ENCODE results near the gene RPTOR.
"Not testable (repeated sequence)": the region's sequence is repeated elsewhere in the genome, so short reads cannot be mapped to it uniquely, and the experiment has no call there.

Gene RPTOR

DNA sequence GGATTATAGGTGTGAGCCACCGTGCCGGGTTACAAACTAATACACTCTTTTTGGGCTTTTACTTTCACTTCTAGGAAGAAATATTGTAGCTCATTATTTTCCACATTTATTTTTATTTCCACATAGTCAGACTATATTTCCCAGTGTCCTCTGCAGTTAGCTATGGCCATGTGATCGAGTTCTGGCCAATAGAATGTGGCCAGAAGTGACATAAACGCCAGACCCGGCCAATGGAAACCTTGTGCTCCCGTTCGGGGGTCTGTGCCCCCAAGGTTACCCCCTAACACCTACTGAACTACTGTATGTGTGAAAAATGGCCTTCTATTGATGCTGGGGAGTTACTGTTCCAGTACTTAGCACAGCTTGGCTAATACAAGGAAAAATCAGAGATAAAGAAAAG lies 13.2 kb upstream of the RPTOR start:
- Histone ChIP-seq H3K9me3 (ENCODE audit: insufficient read depth, low read length) (no peaks in the 10 kb centered on the region), H3K4me2 (ENCODE audit: low read length) (no peak overlapping the region), H3K9ac (ENCODE audit: low read length) (no peak overlapping the region), H3K36me3 (replicated peaks; ENCODE audit: low read depth, low read length) (no peaks in the 10 kb centered on the region), H3K4me3 (ENCODE audit: low read length) (no peak overlapping the region), H2AFZ (ENCODE audit: low read depth, low read length) (no peak overlapping the region), H3K27ac (ENCODE audit: low read length) (no peak overlapping the region), H3K4me1 (ENCODE audit: low read length) (no peaks in the 10 kb centered on the region), H4K20me1 (ENCODE audit: insufficient read depth, low read length) (no peaks in the 10 kb centered on the region), H3K79me2 (ENCODE audit: low read length) (no peaks in the 10 kb centered on the region), H3K27me3 (ENCODE audit: low read depth, low read length) (no peaks in the 10 kb centered on the region)
- TF ChIP-seq EZH2phosphoT487 (IDR thresholded peaks at IDR 0.05; ENCODE audit: low read depth): no peak
- TF ChIP-seq, protein P1, sequence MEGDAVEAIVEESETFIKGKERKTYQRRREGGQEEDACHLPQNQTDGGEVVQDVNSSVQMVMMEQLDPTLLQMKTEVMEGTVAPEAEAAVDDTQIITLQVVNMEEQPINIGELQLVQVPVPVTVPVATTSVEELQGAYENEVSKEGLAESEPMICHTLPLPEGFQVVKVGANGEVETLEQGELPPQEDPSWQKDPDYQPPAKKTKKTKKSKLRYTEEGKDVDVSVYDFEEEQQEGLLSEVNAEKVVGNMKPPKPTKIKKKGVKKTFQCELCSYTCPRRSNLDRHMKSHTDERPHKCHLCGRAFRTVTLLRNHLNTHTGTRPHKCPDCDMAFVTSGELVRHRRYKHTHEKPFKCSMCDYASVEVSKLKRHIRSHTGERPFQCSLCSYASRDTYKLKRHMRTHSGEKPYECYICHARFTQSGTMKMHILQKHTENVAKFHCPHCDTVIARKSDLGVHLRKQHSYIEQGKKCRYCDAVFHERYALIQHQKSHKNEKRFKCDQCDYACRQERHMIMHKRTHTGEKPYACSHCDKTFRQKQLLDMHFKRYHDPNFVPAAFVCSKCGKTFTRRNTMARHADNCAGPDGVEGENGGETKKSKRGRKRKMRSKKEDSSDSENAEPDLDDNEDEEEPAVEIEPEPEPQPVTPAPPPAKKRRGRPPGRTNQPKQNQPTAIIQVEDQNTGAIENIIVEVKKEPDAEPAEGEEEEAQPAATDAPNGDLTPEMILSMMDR (IDR thresholded peaks at IDR 0.05; ENCODE audit: low read depth, low read length): no peak

DNA sequence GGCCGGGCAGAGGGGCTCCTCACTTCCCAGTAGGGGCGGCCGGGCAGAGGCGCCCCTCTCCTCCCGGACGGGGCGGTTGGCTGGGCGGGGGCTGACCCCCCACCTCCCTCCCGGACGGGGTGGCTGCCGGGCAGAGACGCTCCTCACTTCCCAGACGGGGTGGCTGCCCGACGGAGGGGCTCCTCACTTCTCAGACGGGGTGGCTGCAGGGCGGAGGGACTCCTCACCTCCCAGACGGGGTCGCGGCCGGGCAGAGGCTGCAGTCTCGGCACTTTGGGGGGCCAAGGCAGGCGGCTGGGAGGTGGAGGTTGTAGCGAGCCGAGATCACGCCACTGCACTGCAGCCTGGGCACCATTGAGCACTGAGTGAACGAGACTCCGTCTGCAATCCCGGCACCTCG lies 7.3 kb upstream of the RPTOR start:
- H4K20me1 ChIP-seq (ENCODE audit: insufficient read depth, low read length); H3K9me3 ChIP-seq (ENCODE audit: insufficient read depth, low read length); H3K4me1 ChIP-seq (ENCODE audit: low read length); H3K27ac ChIP-seq (ENCODE audit: low read length); H3K79me2 ChIP-seq (ENCODE audit: low read length); H3K36me3 ChIP-seq (replicated peaks; ENCODE audit: low read depth, low read length); H2AFZ ChIP-seq (ENCODE audit: low read depth, low read length); H3K9ac ChIP-seq (ENCODE audit: low read length); H3K27me3 ChIP-seq (ENCODE audit: low read depth, low read length); H3K4me3 ChIP-seq (ENCODE audit: low read length); H3K4me2 ChIP-seq (ENCODE audit: low read length): not testable (repeated sequence)

DNA sequence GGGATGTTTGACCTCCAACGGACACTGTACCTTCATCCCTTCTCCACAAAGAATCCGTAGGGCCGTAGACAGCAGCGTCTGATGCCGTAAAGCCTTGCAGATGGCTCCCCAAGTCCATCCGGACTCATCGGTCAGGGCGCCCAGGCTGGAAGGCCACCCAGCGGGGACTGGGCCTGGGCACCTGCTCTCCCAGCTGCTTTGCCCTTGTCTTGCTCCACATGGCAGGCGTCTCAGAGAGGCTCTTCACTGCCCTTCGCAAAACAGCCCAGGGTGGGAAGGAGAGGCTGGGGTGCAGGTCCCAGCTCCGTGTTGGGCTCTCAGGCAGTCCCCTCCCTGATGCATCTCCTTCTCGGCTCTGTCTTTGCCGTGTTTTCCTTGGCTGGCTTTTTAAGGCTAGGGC lies 6.2 kb upstream of the RPTOR start:
- no peak for TF ChIP-seq EZH2phosphoT487 (IDR thresholded peaks at IDR 0.05; ENCODE audit: low read depth)
- TF ChIP-seq, protein P1 (IDR thresholded peaks at IDR 0.05; ENCODE audit: low read depth, low read length): no peak
- Histone ChIP-seq H3K4me1 (ENCODE audit: low read length) (peaks cover 7% of the 10 kb centered on the region; the same call in 1 of the 2 replicates), H3K9ac (ENCODE audit: low read length) (no peak overlapping the region), H4K20me1 (ENCODE audit: insufficient read depth, low read length) (no peaks in the 10 kb centered on the region), H3K9me3 (ENCODE audit: insufficient read depth, low read length) (no peaks in the 10 kb centered on the region), H3K4me2 (ENCODE audit: low read length) (no peak overlapping the region), H3K36me3 (replicated peaks; ENCODE audit: low read depth, low read length) (no peaks in the 10 kb centered on the region), H3K27me3 (ENCODE audit: low read depth, low read length) (peaks cover 4% of the 10 kb centered on the region; the same call in 1 of the 2 replicates), H3K4me3 (ENCODE audit: low read length) (no peak overlapping the region), H3K27ac (ENCODE audit: low read length) (no peak overlapping the region), H3K79me2 (ENCODE audit: low read length) (no peaks in the 10 kb centered on the region), H2AFZ (ENCODE audit: low read depth, low read length) (no peak overlapping the region)

DNA sequence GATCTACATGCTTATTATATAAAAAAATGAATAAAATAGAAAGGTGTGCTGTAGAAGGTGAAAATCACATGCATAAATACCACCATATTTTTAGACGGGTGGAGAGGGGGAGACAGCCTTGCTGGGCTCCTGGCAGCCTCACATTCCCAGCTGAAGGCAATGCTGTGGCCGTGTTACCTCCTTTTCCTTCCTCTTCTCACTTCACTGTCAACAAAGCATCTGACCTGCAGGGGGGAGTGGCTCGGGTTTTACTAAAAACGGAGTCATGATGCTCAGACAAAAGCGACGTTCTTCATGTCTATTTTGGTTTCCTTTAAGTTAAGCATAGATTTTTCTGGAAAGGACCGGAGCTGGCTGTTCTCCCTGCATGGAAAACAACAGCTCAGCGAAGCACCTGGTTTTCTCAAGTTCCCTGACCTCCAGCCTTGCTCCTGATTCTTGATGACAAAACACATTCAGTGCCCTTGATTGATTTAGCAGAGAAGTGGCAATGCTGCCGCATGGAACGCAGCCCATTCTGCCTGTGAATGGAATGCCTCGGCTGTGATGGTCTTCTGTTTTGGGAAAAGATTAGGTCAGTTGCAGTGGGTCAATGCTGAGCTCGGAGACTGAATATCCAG lies 5.5 kb upstream of the RPTOR start:
- Histone ChIP-seq H3K36me3 (replicated peaks; ENCODE audit: low read depth, low read length) (no peaks in the 10 kb centered on the region), H3K4me3 (ENCODE audit: low read length) (0 out of 2 replicates have a peak overlapping the region, but pooled peaks have one; percentile 22), H3K27ac (ENCODE audit: low read length) (no peak overlapping the region), H2AFZ (ENCODE audit: low read depth, low read length) (peak overlapping the region; percentile 39; the same call in 1 of the 2 replicates), H3K27me3 (ENCODE audit: low read depth, low read length) (peaks cover 4% of the 10 kb centered on the region; the same call in 1 of the 2 replicates), H3K4me1 (ENCODE audit: low read length) (peaks cover 7% of the 10 kb centered on the region; the same call in 1 of the 2 replicates), H3K79me2 (ENCODE audit: low read length) (no peaks in the 10 kb centered on the region), H3K9ac (ENCODE audit: low read length) (no peak overlapping the region), H4K20me1 (ENCODE audit: insufficient read depth, low read length) (no peaks in the 10 kb centered on the region), H3K4me2 (ENCODE audit: low read length) (peak overlapping the region; percentile 41), H3K9me3 (ENCODE audit: insufficient read depth, low read length) (no peaks in the 10 kb centered on the region)
- TF ChIP-seq, protein P1 (IDR thresholded peaks at IDR 0.05; ENCODE audit: low read depth, low read length): no peak
- TF ChIP-seq EZH2phosphoT487 (IDR thresholded peaks at IDR 0.05; ENCODE audit: low read depth): no peak
